Activated T-helper 2 cell treated with anti-CD3 and anti-CD28 coated beads, Interferon-gamma antibody, Interleukin-2, Interleukin-4, amounts not matched to agents 10 μg/mL and 5 μg/mL and 100 μg/mL, durations not matched to agents 14 hours and 24 hours and 36 hours (primary cell): Measurements from ENCODE around the gene IGF1. TPM values are rescaled to one million over a fixed set of nuclear protein-coding genes. Genes with fewer than 3 reads are reported as not detected.

Experiments
- DNase-seq: peaks from one replicate; pipeline ENCODE4 v3.0.0; 2021; ENCODE audit warnings: low spot score
- H3K27ac Mint-ChIP-seq: one replicate; pipeline ENCODE4 v1.8.0; 2021; ENCODE audit warnings: mixed read lengths
- H3K27me3 Mint-ChIP-seq: one replicate; pipeline ENCODE4 v1.8.0; 2021; ENCODE audit warnings: low read depth, mixed read lengths
- H3K36me3 Mint-ChIP-seq: one replicate; pipeline ENCODE4 v1.8.0; 2021; ENCODE audit warnings: low read depth, mixed read lengths
- H3K4me1 Mint-ChIP-seq: one replicate; pipeline ENCODE4 v1.8.0; 2021; ENCODE audit warnings: low read depth, mixed read lengths
- H3K4me3 Mint-ChIP-seq: one replicate; pipeline ENCODE4 v1.8.0; 2021; ENCODE audit warnings: low read depth, mild to moderate bottlenecking, moderate library complexity, mixed read lengths
- H3K9me3 Mint-ChIP-seq: one replicate; pipeline ENCODE4 v1.8.0; 2021; ENCODE audit warnings: mixed read lengths
- intact Hi-C: fragments of 100-400 bp; cut with micrococcal nuclease; formaldehyde crosslinking; loops from one replicate; pipeline ENCODE4 v1.15.1; 2023
- total RNA-seq: library from RNA; stranded (reverse); gene quantifications from 2 replicates; pipeline ENCODE4 v1.2.3, GENCODE V29; 2022

The IGF1 gene
- total RNA-seq, 1 donor from 2014 or later, result 1.6 TPM

DNA sequence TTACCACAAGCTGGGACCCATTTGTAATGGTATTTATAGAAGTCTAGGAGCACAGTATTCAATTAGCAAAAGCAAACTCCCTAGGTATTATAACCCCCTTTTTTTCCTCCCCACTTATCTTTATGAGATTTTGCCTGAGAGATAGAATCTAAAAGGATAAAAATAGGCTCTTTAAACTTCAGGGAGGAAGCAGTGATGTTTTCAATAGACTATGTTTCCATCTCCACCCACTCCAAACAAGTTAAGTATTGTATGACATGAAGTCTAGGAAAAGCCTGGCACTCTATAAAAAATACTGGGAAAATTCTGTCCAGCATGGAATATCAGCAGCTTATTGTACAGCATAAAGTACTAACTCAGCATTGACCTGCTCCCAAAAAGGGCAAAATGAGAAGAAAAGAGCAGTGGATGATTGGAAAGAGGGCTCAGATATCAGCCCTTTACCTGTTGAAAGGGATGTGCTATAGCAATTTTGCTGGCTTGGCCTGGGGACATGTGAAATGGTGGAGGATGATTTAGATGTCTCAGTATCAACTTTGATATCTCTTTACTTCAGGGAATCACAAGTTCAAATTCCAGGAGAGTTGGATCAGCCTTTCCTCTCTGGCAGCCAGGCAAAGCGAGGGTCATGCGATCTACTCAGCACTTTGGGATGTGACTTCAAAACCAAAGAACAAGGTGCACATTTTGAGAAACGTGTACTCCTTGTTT is 72.4 kb downstream of the IGF1 start:
- H3K4me3 Mint-ChIP-seq, result no peak overlapping the region
- peaks cover 3% of the 10 kb centered on the region for H3K27me3 Mint-ChIP-seq
- no peaks in the 10 kb centered on the region for H3K36me3 Mint-ChIP-seq
- H3K4me1 Mint-ChIP-seq, result peaks cover 17% of the 10 kb centered on the region
- DNase-seq, result no peak
- intact Hi-C loops, result no loop called here
- H3K9me3 Mint-ChIP-seq, result peaks cover 8% of the 10 kb centered on the region
- no peak overlapping the region for H3K27ac Mint-ChIP-seq

DNA sequence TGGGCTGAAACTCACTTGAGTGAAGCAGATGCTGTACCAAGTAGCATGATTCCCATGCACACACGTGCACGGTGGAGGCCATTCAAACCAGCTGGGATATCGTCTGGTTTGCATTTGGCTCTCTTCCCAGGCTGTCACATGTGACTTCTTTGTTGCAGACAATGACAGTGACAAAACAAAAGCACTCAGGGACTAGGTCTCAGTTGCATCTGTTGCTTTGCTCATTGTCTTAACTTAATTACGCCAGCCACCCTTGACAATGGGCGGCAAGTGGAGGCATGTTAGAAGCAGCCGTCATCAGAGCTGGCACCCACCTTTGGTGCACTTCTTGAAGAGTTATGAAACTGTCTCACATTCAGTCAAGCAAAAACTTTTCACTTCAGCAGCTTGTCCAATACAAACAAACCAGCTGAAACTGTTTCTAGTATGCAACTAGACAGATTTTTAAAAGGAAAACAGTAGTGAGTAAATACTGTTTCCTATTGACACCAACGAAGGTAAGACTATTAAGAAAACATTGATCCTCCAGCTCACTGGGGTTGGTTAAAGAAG is 74.3 kb downstream of the IGF1 start:
- Mint-ChIP-seq H3K27me3 (peaks cover 5% of the 10 kb centered on the region), H3K27ac (no peak overlapping the region), H3K4me1 (peaks cover 17% of the 10 kb centered on the region), H3K36me3 (no peaks in the 10 kb centered on the region), H3K4me3 (no peak overlapping the region), H3K9me3 (peaks cover 4% of the 10 kb centered on the region)
- no peak for DNase-seq
- intact Hi-C loops, result no loop called here

DNA sequence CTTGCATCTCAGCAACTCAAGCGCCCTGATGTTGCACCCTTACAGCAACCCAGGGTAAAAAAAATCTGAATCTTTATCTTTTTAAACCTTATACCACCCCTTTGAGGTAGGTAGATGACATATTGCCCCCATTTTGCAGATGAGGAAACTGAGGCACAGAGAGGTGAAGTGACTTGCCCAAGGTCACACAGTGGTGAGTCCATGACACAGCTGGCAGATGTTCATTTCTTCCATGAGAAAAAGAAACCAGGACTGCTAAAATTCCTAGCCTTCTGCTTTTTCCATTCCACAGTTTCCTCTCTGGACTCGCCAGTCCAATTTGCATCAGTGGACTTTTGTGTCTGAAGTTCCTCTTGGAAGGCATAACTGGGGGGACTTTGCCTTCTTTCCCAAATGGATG is 79.3 kb downstream of the IGF1 start:
- no peak for DNase-seq
- Mint-ChIP-seq H3K27me3 (peaks cover 22% of the 10 kb centered on the region), H3K27ac (no peak overlapping the region), H3K4me3 (no peak overlapping the region), H3K9me3 (no peaks in the 10 kb centered on the region), H3K4me1 (peaks cover 2% of the 10 kb centered on the region), H3K36me3 (no peaks in the 10 kb centered on the region)
- intact Hi-C loops, result no loop called here

DNA sequence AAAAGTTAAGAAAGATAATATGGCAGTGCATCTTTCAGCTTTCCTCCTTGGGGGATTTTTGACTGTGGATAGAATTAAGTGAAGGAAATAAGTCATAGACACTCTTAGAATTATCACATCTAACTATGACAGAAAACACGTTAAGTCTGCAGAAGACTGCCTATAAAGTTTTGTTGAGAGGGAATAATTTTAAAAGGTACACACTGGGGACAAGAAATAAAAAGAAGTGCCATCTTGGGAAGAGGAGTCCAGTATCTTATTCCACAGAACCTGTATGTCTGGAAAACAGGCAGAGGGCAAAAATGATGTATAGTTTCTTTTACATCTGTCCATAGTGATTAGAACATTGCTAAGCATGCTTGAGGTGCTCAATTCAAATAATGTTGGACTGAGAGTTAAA is 80.7 kb downstream of the IGF1 start:
- DNase-seq, result no peak
- no peak overlapping the region for H3K4me3 Mint-ChIP-seq
- intact Hi-C loops, result no loop called here
- no peaks in the 10 kb centered on the region for H3K9me3 Mint-ChIP-seq
- no peaks in the 10 kb centered on the region for H3K36me3 Mint-ChIP-seq
- peaks cover 2% of the 10 kb centered on the region for H3K4me1 Mint-ChIP-seq
- H3K27ac Mint-ChIP-seq, result no peak overlapping the region
- peaks cover 23% of the 10 kb centered on the region for H3K27me3 Mint-ChIP-seq

DNA sequence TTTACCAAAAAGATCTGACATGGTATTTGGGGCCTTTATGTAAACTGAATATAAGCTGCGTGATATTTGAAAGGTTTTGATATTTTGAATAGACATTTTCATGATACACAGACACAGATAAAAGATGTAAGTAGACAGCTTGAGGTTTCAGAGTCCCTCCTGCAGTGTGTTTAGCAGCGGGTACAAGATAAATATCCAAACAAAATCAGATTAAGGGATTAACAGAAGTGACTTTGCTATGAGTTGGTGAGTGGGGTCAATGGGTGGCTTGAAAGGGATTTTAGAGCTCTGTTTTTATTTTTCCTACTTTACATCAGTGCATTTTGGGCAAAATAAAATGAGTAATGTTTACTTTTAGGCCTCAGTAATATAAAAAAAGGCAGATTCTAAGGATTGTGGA is 84.1 kb downstream of the IGF1 start:
- H3K27me3 Mint-ChIP-seq, result peaks cover 20% of the 10 kb centered on the region
- no peak overlapping the region for H3K27ac Mint-ChIP-seq
- peaks cover 2% of the 10 kb centered on the region for H3K4me1 Mint-ChIP-seq
- no peak overlapping the region for H3K4me3 Mint-ChIP-seq
- no peak for DNase-seq
- H3K9me3 Mint-ChIP-seq, result no peaks in the 10 kb centered on the region
- no peaks in the 10 kb centered on the region for H3K36me3 Mint-ChIP-seq
- intact Hi-C loops, result no loop called here

DNA sequence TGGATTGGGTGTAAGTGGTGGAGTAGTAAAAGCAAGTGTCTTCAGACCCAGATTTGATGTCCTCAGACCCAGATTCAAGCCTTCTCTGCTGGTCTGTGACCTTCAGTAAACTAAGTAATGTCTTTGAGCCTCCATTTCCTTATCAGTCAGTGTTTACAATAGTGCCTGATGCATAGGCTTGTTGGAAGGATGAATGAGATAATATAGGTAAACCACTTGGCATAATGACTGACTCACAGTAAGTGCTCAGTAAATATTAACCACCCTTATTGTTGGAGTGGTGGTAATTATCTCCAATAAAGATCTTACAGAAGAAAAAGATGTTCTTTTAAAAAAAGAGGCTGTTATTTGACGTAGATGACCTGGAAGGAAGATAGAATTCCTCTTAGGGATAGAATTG is 86.2 kb downstream of the IGF1 start:
- intact Hi-C loops, result no loop called here
- Mint-ChIP-seq H3K36me3 (no peaks in the 10 kb centered on the region), H3K27ac (no peak overlapping the region), H3K9me3 (no peaks in the 10 kb centered on the region), H3K4me1 (no peaks in the 10 kb centered on the region), H3K4me3 (no peak overlapping the region), H3K27me3 (peaks cover 16% of the 10 kb centered on the region)
- DNase-seq, result no peak

DNA sequence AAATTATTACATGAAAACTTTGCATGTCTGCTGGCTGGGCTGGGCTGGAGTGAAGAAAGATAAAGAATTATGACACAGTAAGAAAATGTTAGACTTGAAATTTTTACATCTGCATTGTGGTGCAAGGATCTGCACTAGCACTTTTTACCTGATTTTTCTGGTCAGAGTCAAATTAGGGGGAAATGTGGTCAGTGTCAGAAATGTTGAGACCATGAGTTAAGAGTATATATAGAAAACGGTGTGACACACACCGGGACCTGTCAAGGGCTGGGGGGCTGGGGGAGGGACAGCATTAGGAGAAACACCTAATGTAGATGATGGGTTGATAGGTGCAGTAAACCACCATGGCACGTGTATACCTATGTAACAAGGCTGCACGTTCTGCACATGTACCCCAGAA is 90.3 kb downstream of the IGF1 start:
- Mint-ChIP-seq H3K9me3 (no peaks in the 10 kb centered on the region), H3K27ac (no peak overlapping the region), H3K36me3 (no peaks in the 10 kb centered on the region), H3K4me3 (no peak overlapping the region), H3K4me1 (no peaks in the 10 kb centered on the region), H3K27me3 (peaks cover 13% of the 10 kb centered on the region)
- DNase-seq, result no peak
- intact Hi-C loops, result no loop called here

DNA sequence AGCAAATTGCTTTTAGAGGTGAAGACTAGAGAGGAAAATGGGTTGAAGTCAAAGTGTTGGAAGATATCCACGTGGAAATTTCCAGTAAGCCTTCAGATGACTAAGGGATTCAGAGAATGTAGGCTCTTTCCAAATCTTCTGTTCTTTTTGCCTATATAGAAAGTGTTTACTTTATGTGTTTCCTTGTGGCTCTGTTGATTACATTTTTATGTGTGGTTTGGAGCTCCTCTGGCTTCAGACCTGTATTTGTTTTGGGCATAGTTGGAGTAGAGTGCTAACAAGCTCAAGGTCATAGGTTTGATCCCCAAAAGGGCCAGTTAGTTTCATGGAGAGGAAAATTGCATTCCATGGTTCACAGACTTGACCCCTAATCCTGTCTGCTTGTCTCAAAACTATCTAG is 91.9 kb downstream of the IGF1 start:
- intact Hi-C loops, result no loop called here
- Mint-ChIP-seq H3K27me3 (peaks cover 11% of the 10 kb centered on the region), H3K27ac (no peak overlapping the region), H3K9me3 (peaks cover 11% of the 10 kb centered on the region), H3K4me3 (no peak overlapping the region), H3K4me1 (no peaks in the 10 kb centered on the region), H3K36me3 (no peaks in the 10 kb centered on the region)
- DNase-seq, result no peak

DNA sequence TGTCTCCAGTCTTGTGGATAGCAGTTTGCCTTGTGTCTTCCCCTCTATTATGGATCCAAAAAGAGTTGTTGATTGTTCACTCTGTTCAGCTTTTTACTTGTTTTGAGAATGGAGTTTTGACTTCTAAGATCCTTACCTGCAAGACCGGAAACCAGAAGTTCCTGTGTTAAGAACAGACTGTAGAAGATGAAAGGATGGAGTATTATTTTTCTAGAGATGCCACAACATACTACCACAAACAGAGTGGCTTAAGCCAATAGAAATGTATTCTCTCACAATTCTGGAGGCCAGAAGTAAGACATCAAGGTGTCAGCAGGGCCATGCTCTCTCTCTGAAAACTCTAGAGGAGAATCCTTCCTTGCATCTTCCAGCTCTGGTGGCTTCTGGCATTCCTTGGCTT is 95.0 kb downstream of the IGF1 start:
- Mint-ChIP-seq H3K4me1 (peaks cover under 1% of the 10 kb centered on the region), H3K27ac (no peak overlapping the region), H3K4me3 (no peak overlapping the region), H3K36me3 (no peaks in the 10 kb centered on the region), H3K9me3 (peaks cover 11% of the 10 kb centered on the region), H3K27me3 (peaks cover 11% of the 10 kb centered on the region)
- DNase-seq, result no peak
- intact Hi-C loops, result no loop called here

DNA sequence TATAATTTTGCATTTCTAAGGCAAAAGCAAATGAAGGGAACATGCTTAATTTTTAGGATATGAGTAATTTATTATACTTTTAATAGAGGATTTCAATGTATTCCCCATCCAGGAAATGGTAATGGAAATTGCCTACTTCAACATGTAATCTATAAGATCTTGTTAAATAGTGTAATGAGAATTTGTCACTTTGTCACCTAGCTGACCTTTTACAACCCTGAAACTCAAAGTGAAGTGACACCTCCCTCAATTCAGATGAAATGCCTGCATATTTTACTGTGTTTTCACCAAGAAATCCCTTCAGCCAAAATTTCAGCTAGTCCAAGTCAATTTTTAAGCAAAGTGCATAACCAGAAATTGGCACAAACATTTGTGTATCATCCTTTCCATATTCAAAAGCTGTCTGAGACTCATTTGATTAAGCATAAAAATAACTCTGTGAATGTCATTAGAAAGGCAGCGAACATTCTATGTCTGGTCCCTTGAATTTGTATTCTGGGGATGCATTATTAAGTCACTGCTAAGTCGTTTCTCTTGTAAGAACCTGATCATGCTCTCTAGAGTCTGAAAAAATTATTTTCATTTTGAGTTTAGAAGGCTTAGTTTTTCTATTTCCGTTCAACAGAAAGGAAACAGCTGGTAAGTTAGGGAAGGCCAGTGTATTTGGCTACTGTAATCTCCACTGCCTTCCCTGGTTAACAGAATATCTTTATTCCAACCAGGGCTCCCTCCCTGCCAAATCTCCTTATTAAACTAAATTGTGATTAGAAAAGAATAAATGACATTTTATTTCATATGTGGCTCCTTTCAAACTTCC is 100.8 kb downstream of the IGF1 start:
- intact Hi-C loops, result no loop called here
- Mint-ChIP-seq H3K36me3 (no peaks in the 10 kb centered on the region), H3K4me3 (no peak overlapping the region), H3K27ac (no peak overlapping the region), H3K27me3 (peaks cover 1% of the 10 kb centered on the region), H3K9me3 (peaks cover 9% of the 10 kb centered on the region), H3K4me1 (peaks cover 4% of the 10 kb centered on the region)
- no peak for DNase-seq

DNA sequence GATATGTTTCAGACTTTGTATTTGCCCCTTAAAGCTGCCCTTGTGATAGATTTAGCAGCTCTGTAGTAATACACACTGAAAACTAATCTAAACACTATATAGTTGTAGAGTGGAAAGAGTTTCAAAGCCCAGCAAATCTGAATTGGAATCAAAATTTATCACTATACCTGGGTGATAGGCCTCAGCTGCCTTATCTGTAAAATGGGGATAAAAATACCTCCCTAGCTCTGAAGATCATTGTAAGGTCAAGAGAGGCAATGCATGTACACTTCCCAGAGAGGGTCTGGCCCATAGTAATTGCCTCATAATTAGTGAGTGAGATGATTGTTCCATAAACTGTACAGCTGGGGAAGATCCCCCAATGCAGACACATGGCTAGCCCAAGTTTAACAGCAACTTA is 103.6 kb downstream of the IGF1 start:
- peaks cover 5% of the 10 kb centered on the region for H3K4me1 Mint-ChIP-seq
- H3K36me3 Mint-ChIP-seq, result no peaks in the 10 kb centered on the region
- DNase-seq, result no peak
- H3K27me3 Mint-ChIP-seq, result no peaks in the 10 kb centered on the region
- H3K4me3 Mint-ChIP-seq, result no peak overlapping the region
- H3K27ac Mint-ChIP-seq, result no peak overlapping the region
- intact Hi-C loops, result no loop called here
- peaks cover 5% of the 10 kb centered on the region for H3K9me3 Mint-ChIP-seq

DNA sequence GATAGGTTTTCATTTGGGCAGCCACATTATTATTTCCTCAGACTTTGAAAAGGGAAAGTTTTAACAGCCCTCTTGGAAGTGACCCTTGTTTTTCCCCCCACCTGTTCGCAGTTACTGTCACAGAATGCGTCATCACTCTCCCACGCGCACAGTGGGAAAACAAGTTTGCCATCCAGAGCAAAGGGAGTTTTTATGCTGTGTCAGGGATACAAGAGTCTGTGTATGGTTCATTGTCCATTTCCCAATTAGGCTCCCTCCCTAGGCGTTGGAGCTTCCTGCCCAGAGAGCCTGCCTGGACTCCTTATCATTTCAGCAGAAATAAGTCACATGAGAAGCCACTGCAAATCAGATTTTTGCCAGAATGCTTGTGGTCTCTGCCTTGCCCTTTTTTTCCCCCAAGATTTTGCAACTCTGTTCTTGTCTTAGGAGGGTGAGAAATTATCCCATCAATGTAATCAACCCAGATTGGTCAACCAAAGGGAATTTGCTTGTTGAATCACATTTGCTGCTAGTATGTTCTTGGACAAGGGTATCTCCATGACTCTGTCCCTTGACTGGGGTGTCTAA is 104.1 kb downstream of the IGF1 start:
- Mint-ChIP-seq H3K36me3 (no peaks in the 10 kb centered on the region), H3K4me1 (peaks cover 8% of the 10 kb centered on the region)
- intact Hi-C loops, result no loop called here

DNA sequence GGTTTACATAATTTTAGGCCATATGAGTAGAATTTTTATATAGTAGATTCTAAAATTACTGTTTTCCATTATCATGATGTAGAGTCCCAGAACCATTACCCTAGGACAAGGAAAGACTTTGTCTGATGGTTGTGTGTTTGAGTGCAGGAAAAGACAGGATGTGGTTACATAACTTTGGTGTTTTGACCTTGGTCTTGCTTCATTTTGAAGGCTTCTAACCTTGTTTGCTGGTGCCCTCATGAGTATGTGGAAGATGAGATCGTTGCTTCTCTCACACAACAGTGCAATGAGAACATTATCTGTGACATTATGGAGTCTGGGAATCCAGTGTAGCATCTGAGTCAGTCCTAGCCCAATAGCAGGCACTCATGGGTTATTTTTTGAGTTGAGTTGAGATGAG is 106.2 kb downstream of the IGF1 start:
- intact Hi-C loops, result no loop called here

More for the DNA sequence above, 104.1 kb downstream of the IGF1 start:
- H3K4me3 Mint-ChIP-seq, result no peak overlapping the region
- no peak for DNase-seq
- H3K27me3 Mint-ChIP-seq, result no peaks in the 10 kb centered on the region
- peaks cover 6% of the 10 kb centered on the region for H3K9me3 Mint-ChIP-seq
- no peak overlapping the region for H3K27ac Mint-ChIP-seq

More for the DNA sequence above, 106.2 kb downstream of the IGF1 start:
- peaks cover 4% of the 10 kb centered on the region for H3K4me1 Mint-ChIP-seq
- H3K9me3 Mint-ChIP-seq, result peaks cover 6% of the 10 kb centered on the region
- H3K27ac Mint-ChIP-seq, result no peak overlapping the region
- no peaks in the 10 kb centered on the region for H3K27me3 Mint-ChIP-seq
- DNase-seq, result no peak
- H3K4me3 Mint-ChIP-seq, result no peak overlapping the region
- no peaks in the 10 kb centered on the region for H3K36me3 Mint-ChIP-seq
